Right lobe of liver (tissue), 6 donors: ENCODE data around the gene EDEM2. TPM values are rescaled to one million over a fixed set of nuclear protein-coding genes. Genes with fewer than 3 reads are reported as not detected.
"Not testable (repeated sequence)": the region's sequence is repeated elsewhere in the genome, so short reads cannot be mapped to it uniquely, and the experiment has no call there.

Source experiments
- ATAC-seq, 4 donors: fragments of 200-7000 bp; cut with Tn5 transposase; one replicate each; pipeline ENCODE4 v1.9.1; 2020; ENCODE audit warnings: mild to moderate bottlenecking in 4 of 4, moderate library complexity in 4 of 4
- DNase-seq, 3 donors: peaks; one replicate each; pipeline ENCODE4 v3.0.0-alpha.2; 2020
- H3K27ac ChIP-seq, 3 donors: fragments of 200-600 bp; one replicate each; pipeline ENCODE4 v1.8.0; 2022
- H3K27me3 ChIP-seq, 2 donors: fragments of 200-600 bp; one replicate each; pipeline ENCODE4 v1.8.0; 2022
- H3K36me3 ChIP-seq, 4 donors: fragments of 200-600 bp; sonication (generic) in 1 of 4; one replicate each; pipeline versions ENCODE4 v1.5.1 to v1.8.0; 2017 to 2022; ENCODE audit warnings: control low read depth in 1 of 4
- H3K4me1 ChIP-seq, 4 donors: fragments of 200-600 bp; sonication (generic) in 1 of 4; one replicate each; pipeline versions ENCODE4 v1.5.1 to v1.8.0; 2017 to 2022; ENCODE audit warnings: control low read depth in 1 of 4
- H3K4me3 ChIP-seq, 3 donors: fragments of 200-600 bp; one replicate each; pipeline ENCODE4 v1.8.0; 2022
- H3K9me3 ChIP-seq, 4 donors: fragments of 200-600 bp; sonication (generic) in 1 of 4; one replicate each; pipeline versions ENCODE4 v1.5.1 to v1.8.0; 2017 to 2022; ENCODE audit warnings: control low read depth in 1 of 4
- CTCF ChIP-seq, 4 donors: fragments of 200-600 bp in 3 of 4; fragments of 450-650 bp in 1 of 4; IDR thresholded peaks; one replicate each; pipeline versions ENCODE4 v1.5.1 to v1.8.0; 2016 to 2022; ENCODE audit warnings: antibody characterized with exemption in 4 of 4, mild to moderate bottlenecking in 2 of 4
- POLR2A ChIP-seq: fragments of 450-650 bp; IDR thresholded peaks from one replicate; pipeline ENCODE4 v1.6.1; 2017; ENCODE audit warnings: antibody characterized with exemption, mild to moderate bottlenecking
- WGBS: methylation state at CpG from one replicate; pipeline ENCODE4 v1.1.6; 2018; ENCODE audit warnings: low coverage, low lambda C conversion rate; ENCODE audit not compliant: insufficient coverage; ENCODE audit errors: missing lambda C conversion rate; 5-methylcytosine and 5-hydroxymethylcytosine counted together
- intact Hi-C, 2 donors: fragments of 100-400 bp; cut with DNase I; formaldehyde crosslinking; loops; one replicate each; pipeline versions ENCODE4 v1.11.2 to v1.14.1; 2022
- total RNA-seq, 6 experiments: library from RNA; depleted of rRNA in 2 of 6; stranded (reverse); fragments of >200 nt in 2 of 6; fragmentation: NEBNext Ultra II Directional in 3 of 6; extraction: Animal tissue kit (Norgen Biotek cat#: 25700) in 3 of 6; gene quantifications; one replicate each; pipeline versions ENCODE4 v1.1.0 to v1.2.4, GENCODE V29; 2016 to 2023
- donor health status: DM: no; HTN: yes; CAD: no.
- donor health status: DM: no; HTN: no; CAD: no.
- donor health status: DM: no; HTN: no; CAD: no.
- donor health status: DM: no; HTN: yes; CAD: no.
- donor health status: DM: no; HTN: yes; CAD: no.

EDEM2 gene
- total RNA-seq, 6 experiments from 2014 or later = 20.1 to 28.0 (median 23.9) TPM

DNA sequence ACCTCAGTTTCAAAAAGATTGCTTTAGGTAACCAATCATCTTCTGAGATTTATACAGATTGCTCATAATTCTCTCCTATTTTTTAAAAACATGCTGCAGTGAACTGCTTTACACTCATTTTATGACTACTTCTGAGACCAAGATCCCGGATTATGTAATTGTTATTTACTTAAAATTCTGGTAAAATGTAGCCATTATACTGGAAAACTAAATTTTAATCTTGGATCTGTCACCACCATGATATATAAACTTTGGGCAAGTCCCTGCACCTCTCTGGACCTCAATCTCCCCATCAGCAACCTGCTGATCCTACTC, 24.3 kb upstream of the EDEM2 start:
- no peaks in the 10 kb centered on the region for H3K27me3 ChIP-seq
- WGBS = 81% methylated on average over 1 of the region's 1 CpG
- no peak overlapping the region for H3K4me3 ChIP-seq
- H3K4me1 ChIP-seq = peaks cover 0 to 18% (median 8%) of the 10 kb centered on the region in 4 donors
- no peak for TF ChIP-seq POLR2A
- no peak for TF ChIP-seq CTCF (IDR thresholded peaks at IDR 0.05)
- H3K36me3 ChIP-seq = no peaks in the 10 kb centered on the region
- ATAC-seq (no peak), DNase-seq (no peak)
- H3K27ac ChIP-seq = no peak overlapping the region
- intact Hi-C loops = no loop called here
- H3K9me3 ChIP-seq = no peaks in the 10 kb centered on the region

DNA sequence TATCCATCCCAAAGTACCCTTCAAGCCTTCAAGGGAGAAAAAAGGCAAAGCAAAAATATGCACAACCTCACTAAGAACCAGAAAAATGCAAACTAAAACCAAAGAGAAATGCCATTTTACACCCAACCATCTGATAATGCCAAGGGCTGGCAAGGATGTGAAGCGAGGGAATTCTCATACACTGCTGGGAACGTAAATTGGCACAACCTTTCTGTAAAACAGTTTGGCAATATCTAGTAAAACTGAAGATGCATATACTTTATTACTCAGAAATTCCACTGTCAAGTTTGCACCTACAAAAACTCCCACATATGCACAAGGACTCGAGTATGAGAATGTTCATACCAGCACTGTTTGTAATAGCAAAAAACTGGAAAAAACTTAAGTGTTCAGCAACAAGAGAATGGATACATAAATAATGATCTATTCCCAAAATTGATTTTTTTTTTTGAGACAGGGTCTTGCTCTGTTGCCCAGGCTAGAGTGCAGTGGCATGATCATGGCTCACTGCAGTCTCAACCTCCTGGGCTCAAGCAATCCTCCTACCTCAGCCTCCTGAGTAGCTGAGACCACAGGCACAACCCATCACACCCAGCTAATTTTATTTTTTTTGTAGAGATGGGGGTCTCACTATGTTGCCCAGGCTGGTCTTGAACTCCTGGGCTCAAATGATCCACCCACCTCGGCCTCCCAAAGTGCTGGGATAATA, 21.7 kb upstream of the EDEM2 start:
- H3K27ac ChIP-seq, ATAC-seq, H3K36me3 ChIP-seq, intact Hi-C loops, H3K4me3 ChIP-seq, H3K27me3 ChIP-seq, DNase-seq, H3K9me3 ChIP-seq: not testable (repeated sequence)
- WGBS = 88% methylated on average over 4 of the region's 4 CpGs
- peaks cover 0 to 16% (median 7%) of the 10 kb centered on the region in 4 donors for H3K4me1 ChIP-seq

DNA sequence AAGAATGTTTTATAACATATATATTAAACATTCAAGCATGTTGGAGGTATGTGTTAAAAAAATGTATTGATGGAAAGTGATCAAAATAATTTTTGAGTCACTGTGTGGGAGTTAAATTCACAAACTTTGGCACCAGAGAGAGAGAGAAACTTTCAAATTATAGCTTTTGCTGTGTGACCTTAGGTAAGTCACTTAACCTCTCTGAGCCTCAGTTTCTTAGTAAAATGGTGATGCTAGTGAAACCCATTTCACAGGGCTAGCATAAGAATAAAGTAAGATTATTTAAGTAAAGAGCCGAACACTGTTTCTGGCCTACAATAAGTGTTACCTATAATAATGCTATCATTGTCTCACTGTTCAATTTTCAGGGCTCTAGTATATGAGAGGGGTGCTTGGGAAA, 20.7 kb upstream of the EDEM2 start:
- WGBS = 91% methylated on average over 1 of the region's 1 CpG
- H3K9me3 ChIP-seq = no peaks in the 10 kb centered on the region
- no peaks in the 10 kb centered on the region for H3K27me3 ChIP-seq
- H3K27ac ChIP-seq = no peak overlapping the region
- H3K36me3 ChIP-seq = no peaks in the 10 kb centered on the region
- no peak overlapping the region for H3K4me3 ChIP-seq
- H3K4me1 ChIP-seq = peaks cover 0 to 13% (median 5%) of the 10 kb centered on the region in 4 donors
- no peak for ATAC-seq
- TF ChIP-seq CTCF (IDR thresholded peaks at IDR 0.05) = no peak
- TF ChIP-seq POLR2A = no peak
- intact Hi-C loops = no loop called here
- no peak for DNase-seq

DNA sequence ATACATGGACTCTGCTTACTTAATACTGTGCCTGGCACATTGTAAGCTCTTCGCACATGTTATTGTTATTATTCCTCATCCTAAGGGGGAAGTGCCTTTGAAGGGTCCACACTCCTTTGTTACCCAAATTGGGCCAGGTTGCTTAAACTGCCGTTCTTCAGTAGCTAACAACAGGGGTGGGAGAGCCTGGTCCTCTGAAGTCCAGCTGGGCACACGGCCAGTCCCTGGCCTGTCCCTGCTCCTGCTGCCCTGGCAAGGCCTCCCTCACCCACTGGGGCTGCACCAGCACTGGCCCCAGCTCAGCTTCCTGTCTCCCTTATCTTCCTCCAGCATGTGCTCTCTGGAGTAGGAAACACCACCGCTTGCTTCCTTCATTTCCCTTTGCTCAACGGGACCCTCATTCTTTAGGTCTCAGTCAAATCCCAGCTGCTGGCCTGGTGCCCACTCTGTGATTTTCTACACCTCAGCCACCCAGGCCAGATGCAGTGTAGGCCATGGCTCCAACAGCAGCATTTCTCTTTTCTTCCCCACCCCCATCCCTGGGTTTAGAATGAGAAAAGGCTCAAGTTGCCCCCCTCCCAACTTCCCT, 19.2 kb upstream of the EDEM2 start:
- WGBS = 20% methylated on average over 5 of the region's 5 CpGs
- H3K4me1 ChIP-seq = peaks cover 0 to 13% (median 5%) of the 10 kb centered on the region in 4 donors
- ATAC-seq (peak; percentile 96 to 97 (median 96)), DNase-seq (peak; percentile 58 to 78 (median 75))
- TF ChIP-seq POLR2A = no peak
- TF ChIP-seq CTCF (IDR thresholded peaks at IDR 0.05) = no peak
- no peaks in the 10 kb centered on the region for H3K36me3 ChIP-seq
- intact Hi-C loops = no loop called here
- no peaks in the 10 kb centered on the region for H3K9me3 ChIP-seq
- H3K4me3 ChIP-seq = no peak overlapping the region
- peak overlapping the region in 1 of 3 donors; percentile 13 for H3K27ac ChIP-seq
- H3K27me3 ChIP-seq = no peaks in the 10 kb centered on the region
